ENCODE results near the gene MARCHF4.

The MARCHF4 gene

GRCh38 chr2:216412022-216412999 is 40.0 kb upstream of the MARCHF4 start, which contains the start of gene SMARCAL1 (continued):
- TF ChIP-seq, protein P1, sequence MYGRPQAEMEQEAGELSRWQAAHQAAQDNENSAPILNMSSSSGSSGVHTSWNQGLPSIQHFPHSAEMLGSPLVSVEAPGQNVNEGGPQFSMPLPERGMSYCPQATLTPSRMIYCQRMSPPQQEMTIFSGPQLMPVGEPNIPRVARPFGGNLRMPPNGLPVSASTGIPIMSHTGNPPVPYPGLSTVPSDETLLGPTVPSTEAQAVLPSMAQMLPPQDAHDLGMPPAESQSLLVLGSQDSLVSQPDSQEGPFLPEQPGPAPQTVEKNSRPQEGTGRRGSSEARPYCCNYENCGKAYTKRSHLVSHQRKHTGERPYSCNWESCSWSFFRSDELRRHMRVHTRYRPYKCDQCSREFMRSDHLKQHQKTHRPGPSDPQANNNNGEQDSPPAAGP (tag by site-specific recombination; IDR thresholded peaks at IDR 0.05): peak; percentile 37; the same call in 1 of the 2 replicates
- TF ChIP-seq ZNF777 (tag by site-specific recombination; IDR thresholded peaks at IDR 0.05; ENCODE audit: borderline replicate concordance): no peak
- no peak for TF ChIP-seq ZNF354C (tag by site-specific recombination; IDR thresholded peaks at IDR 0.05; ENCODE audit: borderline replicate concordance, low read depth)
- TF ChIP-seq ZNF140 (tag by site-specific recombination; IDR thresholded peaks at IDR 0.05): no peak
- TF ChIP-seq ZNF221 (tag by site-specific recombination; IDR thresholded peaks at IDR 0.05; ENCODE audit: borderline replicate concordance): no peak
- TF ChIP-seq, protein P2, sequence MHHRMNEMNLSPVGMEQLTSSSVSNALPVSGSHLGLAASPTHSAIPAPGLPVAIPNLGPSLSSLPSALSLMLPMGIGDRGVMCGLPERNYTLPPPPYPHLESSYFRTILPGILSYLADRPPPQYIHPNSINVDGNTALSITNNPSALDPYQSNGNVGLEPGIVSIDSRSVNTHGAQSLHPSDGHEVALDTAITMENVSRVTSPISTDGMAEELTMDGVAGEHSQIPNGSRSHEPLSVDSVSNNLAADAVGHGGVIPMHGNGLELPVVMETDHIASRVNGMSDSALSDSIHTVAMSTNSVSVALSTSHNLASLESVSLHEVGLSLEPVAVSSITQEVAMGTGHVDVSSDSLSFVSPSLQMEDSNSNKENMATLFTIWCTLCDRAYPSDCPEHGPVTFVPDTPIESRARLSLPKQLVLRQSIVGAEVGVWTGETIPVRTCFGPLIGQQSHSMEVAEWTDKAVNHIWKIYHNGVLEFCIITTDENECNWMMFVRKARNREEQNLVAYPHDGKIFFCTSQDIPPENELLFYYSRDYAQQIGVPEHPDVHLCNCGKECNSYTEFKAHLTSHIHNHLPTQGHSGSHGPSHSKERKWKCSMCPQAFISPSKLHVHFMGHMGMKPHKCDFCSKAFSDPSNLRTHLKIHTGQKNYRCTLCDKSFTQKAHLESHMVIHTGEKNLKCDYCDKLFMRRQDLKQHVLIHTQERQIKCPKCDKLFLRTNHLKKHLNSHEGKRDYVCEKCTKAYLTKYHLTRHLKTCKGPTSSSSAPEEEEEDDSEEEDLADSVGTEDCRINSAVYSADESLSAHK (tag by site-specific recombination; IDR thresholded peaks at IDR 0.05): no peak
- no peak for TF ChIP-seq ZBTB21 (tag by site-specific recombination; IDR thresholded peaks at IDR 0.05)
- peak; percentile 60; the same call in 1 of the 2 replicates for TF ChIP-seq SP7 (tag by site-specific recombination; IDR thresholded peaks at IDR 0.05)
- no peak for TF ChIP-seq GLI2 (tag by site-specific recombination; IDR thresholded peaks at IDR 0.05; ENCODE audit: borderline replicate concordance, low read depth)
- TF ChIP-seq ZNF121 (tag by site-specific recombination; IDR thresholded peaks at IDR 0.05): no peak
- TF ChIP-seq ZNF302 (tag by site-specific recombination; IDR thresholded peaks at IDR 0.05; ENCODE audit: low read depth): no peak
- no peak for TF ChIP-seq SCRT2 (tag by site-specific recombination; IDR thresholded peaks at IDR 0.05)
- no peak for TF ChIP-seq ZNF404 (tag by site-specific recombination; IDR thresholded peaks at IDR 0.05)
- TF ChIP-seq, protein P3, sequence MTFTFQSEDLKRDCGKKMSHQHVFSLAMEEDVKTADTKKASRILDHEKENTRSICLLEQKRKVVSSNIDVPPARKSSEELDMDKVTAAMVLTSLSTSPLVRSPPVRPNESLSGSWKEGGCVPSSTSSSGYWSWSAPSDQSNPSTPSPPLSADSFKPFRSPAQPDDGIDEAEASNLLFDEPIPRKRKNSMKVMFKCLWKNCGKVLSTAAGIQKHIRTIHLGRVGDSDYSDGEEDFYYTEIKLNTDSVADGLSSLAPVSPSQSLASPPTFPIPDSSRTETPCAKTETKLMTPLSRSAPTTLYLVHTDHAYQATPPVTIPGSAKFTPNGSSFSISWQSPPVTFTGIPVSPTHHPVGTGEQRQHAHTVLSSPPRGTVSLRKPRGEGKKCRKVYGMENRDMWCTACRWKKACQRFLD (tag by site-specific recombination; IDR thresholded peaks at IDR 0.05): no peak
- no peak for TF ChIP-seq SALL2 (tag by site-specific recombination; IDR thresholded peaks at IDR 0.05; ENCODE audit: borderline replicate concordance)
- TF ChIP-seq, protein P4, sequence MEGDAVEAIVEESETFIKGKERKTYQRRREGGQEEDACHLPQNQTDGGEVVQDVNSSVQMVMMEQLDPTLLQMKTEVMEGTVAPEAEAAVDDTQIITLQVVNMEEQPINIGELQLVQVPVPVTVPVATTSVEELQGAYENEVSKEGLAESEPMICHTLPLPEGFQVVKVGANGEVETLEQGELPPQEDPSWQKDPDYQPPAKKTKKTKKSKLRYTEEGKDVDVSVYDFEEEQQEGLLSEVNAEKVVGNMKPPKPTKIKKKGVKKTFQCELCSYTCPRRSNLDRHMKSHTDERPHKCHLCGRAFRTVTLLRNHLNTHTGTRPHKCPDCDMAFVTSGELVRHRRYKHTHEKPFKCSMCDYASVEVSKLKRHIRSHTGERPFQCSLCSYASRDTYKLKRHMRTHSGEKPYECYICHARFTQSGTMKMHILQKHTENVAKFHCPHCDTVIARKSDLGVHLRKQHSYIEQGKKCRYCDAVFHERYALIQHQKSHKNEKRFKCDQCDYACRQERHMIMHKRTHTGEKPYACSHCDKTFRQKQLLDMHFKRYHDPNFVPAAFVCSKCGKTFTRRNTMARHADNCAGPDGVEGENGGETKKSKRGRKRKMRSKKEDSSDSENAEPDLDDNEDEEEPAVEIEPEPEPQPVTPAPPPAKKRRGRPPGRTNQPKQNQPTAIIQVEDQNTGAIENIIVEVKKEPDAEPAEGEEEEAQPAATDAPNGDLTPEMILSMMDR (tag by site-specific recombination; IDR thresholded peaks at IDR 0.05): no peak
- TF ChIP-seq, protein P5, sequence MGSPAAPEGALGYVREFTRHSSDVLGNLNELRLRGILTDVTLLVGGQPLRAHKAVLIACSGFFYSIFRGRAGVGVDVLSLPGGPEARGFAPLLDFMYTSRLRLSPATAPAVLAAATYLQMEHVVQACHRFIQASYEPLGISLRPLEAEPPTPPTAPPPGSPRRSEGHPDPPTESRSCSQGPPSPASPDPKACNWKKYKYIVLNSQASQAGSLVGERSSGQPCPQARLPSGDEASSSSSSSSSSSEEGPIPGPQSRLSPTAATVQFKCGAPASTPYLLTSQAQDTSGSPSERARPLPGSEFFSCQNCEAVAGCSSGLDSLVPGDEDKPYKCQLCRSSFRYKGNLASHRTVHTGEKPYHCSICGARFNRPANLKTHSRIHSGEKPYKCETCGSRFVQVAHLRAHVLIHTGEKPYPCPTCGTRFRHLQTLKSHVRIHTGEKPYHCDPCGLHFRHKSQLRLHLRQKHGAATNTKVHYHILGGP (tag by site-specific recombination; IDR thresholded peaks at IDR 0.05): no peak
- peak; percentile 70; the same call in 1 of the 2 replicates for TF ChIP-seq ZNF501 (tag by site-specific recombination; IDR thresholded peaks at IDR 0.05)
- no peak for TF ChIP-seq KLF10 (tag by site-specific recombination; IDR thresholded peaks at IDR 0.05)
- TF ChIP-seq ZNF362 (tag by site-specific recombination; IDR thresholded peaks at IDR 0.05): no peak
- TF ChIP-seq ZNF626 (tag by site-specific recombination; IDR thresholded peaks at IDR 0.05): no peak
- TF ChIP-seq ZNF530 (tag by site-specific recombination; IDR thresholded peaks at IDR 0.05; ENCODE audit: low read depth): no peak
- no peak for TF ChIP-seq ZNF560 (tag by site-specific recombination; IDR thresholded peaks at IDR 0.05; ENCODE audit: borderline replicate concordance)
- TF ChIP-seq, protein P6, sequence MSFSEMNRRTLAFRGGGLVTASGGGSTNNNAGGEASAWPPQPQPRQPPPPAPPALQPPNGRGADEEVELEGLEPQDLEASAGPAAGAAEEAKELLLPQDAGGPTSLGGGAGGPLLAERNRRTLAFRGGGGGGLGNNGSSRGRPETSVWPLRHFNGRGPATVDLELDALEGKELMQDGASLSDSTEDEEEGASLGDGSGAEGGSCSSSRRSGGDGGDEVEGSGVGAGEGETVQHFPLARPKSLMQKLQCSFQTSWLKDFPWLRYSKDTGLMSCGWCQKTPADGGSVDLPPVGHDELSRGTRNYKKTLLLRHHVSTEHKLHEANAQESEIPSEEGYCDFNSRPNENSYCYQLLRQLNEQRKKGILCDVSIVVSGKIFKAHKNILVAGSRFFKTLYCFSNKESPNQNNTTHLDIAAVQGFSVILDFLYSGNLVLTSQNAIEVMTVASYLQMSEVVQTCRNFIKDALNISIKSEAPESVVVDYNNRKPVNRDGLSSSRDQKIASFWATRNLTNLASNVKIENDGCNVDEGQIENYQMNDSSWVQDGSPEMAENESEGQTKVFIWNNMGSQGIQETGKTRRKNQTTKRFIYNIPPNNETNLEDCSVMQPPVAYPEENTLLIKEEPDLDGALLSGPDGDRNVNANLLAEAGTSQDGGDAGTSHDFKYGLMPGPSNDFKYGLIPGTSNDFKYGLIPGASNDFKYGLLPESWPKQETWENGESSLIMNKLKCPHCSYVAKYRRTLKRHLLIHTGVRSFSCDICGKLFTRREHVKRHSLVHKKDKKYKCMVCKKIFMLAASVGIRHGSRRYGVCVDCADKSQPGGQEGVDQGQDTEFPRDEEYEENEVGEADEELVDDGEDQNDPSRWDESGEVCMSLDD (tag by site-specific recombination; IDR thresholded peaks at IDR 0.05): peak; percentile 91
- TF ChIP-seq ZNF707 (tag by site-specific recombination; IDR thresholded peaks at IDR 0.05): no peak
- TF ChIP-seq GFI1B (tag by site-specific recombination; IDR thresholded peaks at IDR 0.05): no peak
- 0 out of 2 replicates have a peak, but pooled peaks have one; percentile 14 for TF ChIP-seq ZNF610 (tag by site-specific recombination; IDR thresholded peaks at IDR 0.05; ENCODE audit: borderline replicate concordance)
